Stimulated activated CD4-positive, alpha-beta T cell treated with anti-CD3 and anti-CD28 coated beads, Interleukin-4, amount 100 ng/mL, for 1 hour (primary cell): Measurements from ENCODE around the gene KRT78.

Experiments
- DNase-seq: peaks from one replicate; pipeline ENCODE4 v3.0.0-alpha.2; 2020

KRT78 gene

DNA sequence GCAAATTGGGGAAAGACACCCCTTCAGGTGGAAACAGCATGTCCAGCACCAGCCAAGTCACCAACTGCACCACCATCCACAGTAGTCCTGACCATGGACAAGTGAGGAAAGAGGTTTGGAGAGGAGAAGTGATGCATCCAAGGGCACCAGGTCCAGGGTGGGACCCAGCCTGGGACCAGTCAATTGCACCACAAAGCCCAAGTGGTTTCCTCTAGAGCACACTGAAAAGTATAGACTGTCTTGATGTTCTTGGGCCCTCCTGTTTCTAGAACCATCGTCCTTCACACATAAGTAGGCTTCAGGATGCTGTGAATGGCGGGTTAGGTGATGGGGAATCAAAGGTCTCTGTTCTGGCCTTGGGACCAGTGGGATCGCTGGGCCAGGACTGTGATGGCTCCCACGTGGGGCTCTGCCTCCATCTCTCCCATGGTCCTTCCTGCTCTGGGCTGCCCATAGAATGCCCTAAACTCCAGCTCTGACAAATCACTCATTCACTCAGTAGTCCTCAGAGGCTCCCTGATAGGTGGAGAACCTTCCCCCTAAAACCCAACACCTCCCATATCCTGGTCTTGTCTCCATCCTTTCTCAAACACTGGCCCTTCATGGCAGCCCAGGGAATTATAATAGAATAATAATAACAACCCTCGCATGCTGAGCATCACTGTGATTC is 23.9 kb downstream of the KRT78 start:
- no peak for DNase-seq

DNA sequence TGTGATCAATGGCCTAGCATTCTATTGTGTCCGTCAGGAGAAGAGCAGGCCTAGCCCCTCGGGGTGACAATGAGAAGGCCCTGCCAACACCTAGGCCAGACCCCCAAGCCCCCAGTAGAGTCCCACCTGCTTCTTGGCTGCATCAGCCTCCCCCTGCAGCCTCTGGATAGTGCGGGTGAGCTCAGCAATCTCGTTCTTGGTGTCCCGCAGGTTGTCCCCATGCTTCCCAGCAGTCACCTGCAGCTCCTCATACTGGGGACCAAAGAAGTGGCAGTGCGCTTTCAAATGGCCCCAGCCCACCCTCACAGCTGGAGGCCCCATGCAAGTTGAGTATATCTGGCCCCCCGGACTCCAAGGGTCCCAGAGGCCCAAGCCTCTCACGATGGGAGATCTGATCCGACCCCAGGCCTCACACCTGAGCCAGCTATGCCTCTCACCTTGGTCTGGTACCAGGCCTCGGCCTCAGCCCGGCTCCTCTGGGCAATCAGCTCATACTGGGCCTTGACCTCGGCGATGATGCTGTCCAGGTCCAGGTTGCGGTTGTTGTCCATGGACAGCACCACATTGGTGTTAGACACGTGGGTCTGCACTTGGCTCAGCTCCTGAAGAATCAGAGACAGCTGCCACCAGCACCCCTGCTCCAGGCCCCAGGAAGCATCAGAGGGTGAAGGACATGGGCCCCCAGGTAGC is 24.9 kb downstream of the KRT78 start:
- no peak for DNase-seq

DNA sequence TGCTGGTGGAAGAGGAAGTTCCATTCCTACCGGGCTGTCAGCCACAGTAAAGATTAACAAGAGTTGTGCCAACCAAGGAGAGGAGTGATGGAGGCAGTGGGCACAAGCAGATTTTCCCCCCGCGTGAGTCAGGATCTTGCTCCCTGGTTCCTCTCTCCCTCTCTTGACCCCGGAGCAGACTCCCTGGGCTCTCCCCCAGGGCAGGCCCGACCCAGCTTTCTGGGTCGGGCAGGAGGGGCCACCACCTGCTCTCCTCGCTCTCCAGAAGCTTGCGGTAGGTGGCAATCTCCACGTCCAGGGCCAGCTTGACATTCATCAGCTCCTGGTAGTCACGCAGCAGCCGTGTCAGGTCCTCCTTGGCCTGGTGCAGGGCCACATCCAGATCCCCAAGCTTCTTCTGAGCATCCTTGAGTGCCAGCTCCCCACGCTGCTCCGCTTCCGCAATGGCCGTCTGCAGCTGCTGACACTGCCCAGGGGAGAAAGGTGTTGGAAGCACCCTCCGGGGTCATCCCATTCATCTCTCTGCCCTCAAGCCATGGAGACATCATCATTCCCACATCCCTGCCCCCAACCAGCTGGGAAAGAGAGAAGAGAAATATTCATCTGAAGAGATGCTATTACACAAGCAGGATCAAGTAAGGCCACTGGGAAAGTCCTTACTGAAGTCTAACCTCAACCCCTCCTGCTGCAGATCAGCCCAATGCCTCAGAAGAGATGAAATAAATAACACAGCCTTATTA is 25.9 kb downstream of the KRT78 start:
- no peak for DNase-seq

DNA sequence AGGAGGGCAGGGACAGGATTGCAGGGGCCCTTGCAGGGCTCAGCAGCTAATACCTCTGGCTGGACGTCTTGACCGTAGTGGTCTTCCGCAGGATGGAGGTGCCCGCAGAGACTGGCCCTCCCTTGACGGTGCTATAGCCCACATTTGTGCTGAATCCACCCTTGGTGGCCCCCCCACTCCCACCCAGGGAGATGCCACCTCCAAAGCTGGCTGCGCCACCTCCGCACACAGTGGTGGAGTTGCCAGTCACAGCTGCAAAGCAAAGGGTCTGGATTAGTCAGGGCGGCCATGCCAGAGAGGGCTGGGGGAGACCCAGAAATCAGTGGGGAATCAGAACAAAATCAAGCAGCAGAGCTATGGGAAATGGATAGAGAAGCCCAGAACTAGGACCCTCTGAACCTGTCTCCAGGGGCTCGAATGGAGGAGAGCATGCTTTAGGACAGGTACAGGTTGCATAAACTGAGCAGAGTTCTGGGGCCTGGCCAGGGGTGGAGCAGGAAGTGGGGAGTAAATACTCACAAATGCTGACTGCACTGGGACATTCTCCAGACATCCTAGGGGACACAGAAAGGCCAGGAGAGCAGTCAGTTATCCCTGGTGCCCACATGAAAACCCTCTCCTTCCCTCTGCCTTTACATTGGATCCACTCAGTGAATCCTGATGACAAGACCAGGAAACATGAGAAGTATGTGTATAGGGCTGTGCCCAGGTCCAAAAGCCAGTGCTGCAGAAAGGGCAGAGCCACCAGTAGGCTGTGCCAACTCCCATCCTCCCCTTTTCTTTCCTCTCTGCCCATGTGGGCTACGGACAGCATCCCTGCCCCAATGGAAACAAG is 26.8 kb downstream of the KRT78 start:
- DNase-seq: no peak

DNA sequence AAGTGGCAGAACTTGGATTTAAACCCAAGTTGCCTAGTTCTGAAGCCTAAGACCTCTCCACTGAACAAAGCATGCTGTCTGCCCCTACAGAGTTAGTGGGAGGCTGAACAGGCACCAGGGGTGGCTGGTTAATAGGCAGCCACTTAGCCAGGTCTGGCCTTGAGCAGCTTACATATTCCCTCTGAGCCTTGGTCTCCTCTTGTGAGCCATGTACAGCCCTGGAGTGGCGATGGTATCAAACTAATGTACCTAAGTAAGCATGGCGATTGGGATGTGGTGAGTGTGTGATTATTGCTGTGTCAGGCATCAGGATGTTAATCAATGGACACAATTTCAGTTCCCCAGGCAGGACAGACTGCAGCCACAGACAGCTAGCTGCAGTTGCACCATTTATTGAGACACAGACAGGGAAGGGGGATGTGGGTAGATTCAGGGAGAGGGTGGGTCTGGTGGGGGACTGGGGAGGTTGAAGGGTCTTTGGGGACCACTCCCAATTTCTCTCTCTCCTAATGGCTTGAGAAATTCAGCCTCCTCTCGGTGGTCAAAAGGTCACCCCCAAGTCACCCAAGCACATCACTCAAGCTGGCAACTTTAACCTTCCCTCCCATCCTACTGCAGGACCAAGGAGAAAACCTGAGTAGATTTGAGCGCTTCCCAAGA is 27.6 kb downstream of the KRT78 start:
- DNase-seq: no peak

DNA sequence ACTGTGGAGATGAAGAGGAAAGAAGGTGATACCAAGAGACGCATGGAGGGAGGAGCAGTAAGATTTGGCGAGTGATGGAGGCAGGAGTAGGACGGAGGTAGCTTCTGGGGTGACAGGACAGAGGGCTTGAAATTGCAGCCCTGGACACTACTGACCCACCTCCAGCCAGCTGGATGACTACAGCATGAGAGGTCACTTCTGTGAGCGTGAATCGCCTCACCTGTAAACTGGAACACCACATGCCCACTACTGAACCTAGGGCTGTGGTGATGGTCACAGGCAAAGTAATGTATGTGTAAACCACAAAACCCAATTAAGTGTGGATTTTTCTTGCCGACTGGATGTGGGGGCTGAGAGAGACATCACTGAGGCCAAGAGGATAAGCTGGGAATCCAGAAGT is 28.3 kb downstream of the KRT78 start:
- no peak for DNase-seq

DNA sequence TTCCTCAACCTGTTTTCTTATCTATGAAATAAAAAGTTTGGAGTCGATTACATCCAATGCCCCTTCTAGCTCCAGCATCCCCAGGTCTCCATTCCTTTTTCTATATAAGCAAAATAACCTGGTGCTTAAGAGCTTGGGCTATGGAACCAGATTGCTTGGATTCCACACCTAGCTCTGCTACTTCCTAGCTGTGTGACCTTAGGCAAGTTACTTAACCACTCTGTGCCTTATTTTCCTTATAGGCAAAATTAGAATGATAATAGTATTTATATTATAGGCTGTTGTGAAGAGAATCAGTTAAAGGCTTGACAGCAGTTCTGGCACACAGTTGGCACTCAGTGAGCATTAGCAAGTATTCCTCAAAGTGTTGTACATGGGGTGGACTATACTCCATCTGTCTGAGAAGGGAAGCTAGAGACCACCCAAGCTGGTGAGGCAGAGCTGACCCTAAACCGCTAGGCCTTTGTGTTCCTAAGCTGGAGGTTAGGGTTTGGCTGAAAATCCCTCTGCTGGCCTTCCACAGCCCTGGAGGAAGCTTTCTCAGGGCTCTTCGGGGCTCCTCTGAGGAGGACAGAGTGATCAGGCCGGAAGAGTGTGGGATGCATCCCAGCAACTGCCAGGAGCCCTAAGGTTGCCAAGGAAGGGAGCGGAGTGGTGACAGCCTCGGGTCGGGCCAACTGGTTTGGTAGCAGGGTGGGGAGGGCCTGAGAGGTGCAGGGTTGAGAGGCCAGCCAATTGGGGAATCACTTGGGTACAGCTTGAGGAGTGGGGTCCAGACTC is 28.9 kb downstream of the KRT78 start:
- DNase-seq: no peak

DNA sequence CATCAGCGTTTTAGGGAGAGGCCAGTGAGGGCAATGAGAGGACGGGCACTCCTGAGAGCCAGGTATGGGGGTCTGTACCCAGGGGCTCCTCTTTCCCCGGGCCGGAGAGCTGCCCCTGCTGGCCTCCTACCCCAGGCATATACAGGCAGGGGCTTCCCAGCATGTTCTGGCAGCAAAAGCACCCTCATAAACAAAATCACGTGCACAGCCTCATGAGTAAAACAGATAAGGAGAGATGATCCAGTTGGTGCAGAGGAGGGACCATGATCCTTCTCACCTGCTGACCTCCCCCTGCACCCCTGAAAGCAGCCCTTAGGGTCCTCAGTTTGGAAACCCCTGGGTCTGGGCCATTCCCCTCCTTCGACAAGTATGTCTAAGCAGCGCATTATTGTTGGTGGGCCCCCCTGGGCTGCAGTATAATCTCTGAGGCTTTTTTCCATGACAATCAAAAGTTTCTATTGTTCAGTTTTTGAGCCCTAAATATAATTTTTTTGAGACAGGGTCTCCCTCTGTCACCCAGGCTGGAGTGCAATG is 29.8 kb downstream of the KRT78 start:
- DNase-seq: no peak

DNA sequence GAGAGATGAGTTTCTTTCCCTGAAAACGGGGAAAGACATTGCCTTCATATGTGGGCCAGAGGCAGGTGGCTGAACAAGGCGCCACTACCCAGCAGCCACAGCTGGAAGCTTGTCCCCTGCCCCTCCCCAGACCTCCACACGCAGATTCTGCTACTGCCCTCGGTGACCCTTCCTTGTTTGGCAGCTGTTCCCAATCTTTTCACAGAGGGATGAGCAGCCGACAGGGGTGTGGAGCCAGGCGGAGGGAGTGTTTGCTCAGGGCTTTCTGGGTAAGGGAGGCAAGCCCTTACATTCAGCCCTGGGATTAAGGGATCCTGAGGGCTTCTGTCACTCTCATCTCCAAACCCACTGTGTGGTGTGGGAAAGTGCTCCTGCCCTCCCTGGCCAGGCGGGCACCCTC is 30.4 kb downstream of the KRT78 start:
- DNase-seq: no peak

DNA sequence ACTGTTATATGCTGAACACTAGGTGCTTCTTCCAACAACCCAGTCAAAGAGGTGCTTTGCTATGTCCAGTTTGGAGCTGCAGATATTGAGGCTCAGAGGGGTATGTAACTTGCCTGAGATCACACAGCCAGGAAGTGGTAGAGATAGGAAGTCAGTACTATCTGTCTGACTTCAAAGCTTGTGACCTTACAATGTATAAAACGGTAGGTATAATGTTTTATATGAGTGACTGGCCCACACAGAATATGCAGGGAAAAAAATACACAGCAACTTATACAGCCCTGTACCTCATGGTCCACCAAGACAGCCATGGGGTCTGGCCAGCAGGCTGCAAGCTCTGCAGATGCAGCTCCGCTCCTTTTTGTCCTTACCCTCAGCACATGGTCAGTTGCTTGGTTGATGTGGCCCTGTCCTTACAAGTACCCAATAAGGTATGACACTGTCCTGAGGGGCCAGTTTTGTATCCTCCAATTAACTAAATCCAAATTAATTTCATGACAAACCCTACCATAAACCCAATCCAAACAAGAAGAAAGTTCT is 31.0 kb downstream of the KRT78 start:
- no peak for DNase-seq

DNA sequence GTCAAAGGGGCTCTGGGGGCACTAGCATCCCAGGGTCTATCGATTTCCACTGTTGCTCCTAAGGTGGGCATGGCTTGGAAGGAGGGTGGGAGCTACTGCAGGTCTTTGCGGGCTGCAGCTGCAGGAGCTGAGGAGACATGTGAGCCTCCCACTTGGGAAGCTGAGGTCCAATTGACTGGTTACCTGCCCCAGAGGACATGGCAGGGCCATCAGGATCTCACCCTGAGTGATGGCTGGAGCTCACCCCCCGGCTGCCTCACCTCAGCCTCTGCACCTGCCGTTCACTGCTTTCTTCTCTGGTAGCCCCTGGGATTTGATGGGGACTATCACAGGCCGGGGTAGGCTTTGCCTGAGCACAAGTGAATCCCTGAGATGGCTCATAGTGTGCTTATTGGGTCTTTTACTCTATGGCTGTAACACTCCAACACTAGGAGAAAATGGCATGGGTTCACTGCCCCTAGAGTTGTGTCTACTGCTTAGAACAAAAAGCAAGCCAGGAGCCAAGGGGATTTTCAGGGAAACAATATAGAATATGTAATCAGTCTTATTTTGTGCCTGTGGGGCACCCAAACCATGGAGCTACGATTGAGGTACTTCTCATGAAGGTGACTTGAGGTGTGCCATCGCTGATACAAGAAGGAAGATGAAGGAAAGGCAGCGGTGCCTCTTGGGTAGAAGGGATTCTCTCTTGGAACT is 31.6 kb downstream of the KRT78 start:
- no peak for DNase-seq

DNA sequence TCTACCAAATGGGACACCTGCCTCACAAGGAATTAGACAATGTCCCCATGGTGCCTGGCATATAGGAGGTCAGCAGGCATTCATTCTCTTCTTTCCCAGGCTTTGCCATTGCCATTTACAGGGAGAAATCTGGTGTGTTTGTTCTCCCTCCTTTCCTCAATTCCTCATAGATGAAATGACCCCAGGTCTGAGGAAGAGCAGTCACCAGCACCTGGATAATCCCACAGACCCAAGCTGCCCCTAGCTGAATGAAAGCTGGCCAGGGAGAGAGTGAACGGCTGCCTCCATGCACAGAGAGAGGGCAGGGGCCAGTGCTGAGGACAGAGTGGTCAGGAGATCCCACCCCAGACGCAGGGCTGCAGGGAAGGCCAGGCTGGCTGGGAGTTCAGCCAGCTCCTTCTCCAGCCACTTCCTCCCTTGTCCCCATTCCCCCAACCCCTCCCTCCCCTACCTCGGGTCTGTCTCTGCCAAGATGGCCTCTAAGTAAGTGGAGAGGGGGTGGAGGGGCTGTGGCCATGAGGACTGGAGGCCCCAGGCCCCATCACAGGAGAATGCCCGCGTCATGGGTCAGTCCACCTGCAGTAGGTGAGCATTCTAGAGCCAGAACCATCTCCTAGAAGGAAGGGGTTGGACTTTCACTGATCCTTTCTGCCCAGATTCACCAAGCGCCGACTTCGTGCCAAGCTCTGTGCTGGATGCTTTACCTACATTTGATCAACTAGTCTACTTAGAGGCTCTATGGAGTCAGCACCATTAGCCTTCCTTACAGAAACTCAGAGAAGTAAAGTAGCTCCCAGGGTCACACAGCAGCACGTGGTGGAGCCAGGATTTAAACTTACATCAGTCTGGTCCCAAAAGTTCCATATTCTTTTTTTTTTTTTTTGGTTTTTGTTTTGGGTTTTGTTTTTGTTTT is 32.9 kb downstream of the KRT78 start:
- DNase-seq: no peak

DNA sequence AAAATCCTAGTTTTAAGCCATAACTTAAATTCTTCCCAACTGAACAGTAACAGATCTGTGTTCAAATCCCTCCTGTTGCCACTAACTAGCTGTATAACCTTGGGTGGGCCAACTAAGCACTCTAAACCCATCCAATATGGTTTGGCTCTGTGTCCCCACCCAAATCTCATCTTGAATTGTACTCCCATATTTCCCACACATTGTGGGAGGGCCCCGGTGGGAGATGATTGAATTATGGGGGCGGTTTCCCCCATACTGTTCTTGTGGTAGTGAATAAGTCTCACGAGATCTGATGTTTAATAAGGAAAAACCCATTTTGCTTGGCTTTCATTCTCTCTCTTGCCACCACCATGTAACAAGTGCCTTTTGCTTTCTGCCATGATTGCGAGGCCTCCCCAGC is 33.6 kb downstream of the KRT78 start:
- DNase-seq: no peak

DNA sequence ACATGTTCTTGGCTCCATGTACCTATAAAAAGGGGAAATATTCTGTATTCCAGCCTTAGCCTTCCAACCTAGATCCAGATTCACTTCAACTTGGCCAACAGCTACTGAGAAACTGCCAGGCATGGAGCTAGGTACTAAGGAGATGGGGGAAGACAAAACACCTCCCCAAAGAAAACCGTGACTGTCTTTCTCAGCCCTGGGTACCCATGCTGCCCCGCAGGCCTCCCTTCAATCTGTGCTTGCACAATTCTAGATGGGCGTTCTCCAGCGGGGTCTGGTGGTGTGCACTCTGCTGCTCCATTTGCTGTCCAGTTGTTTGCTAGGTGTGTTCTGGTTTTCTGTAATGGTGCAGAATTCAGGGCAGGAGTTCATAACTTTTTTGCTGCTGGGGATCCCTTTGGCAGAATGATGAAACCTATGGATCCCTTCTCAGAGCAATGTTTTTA is 34.1 kb downstream of the KRT78 start:
- DNase-seq: no peak

DNA sequence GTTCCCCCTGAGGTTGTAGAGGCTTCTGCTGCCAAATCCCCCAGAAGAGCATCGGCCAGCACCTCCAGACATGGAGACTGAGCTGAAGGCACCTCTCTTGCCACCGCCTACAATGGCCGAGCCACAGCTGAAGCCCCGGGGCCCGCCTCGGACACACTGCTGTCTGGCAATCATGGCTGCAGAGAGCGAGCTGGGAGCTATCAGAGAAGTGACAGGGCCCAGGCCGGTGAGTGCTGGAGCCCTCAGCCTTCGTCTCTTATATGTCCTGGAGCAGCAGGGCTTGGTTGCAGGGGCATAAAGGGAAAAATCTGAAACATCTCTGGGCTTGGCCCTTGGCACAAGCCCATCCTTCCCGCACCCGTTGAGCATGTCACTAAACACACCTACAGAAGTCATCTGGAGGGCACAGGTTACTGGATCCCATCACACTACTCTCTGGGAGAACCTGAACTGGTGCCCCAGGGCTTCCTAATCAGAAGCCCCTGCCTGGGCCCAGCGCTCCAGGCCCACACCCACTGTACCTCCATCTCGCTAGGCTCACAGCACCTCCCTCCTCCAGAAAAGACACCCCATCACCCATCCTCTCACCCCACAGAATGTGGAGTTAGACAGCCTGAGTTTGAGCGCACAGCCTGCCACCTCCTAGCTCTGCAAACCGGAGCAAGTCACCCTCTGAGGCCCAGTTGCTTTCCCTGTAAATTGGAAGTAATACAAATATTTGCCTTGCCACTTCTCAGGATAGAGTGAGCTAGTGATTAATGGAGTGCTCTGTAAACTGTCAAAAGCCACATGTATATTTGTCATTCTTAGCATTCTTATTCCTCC is 34.7 kb downstream of the KRT78 start, which contains the start of gene KRT4:
Gene KRT4 (minus strand): TSS at position 232 of the 825 bp plus-strand sequence. CDS start 58 bp downstream, at position 174.
- DNase-seq: no peak

DNA sequence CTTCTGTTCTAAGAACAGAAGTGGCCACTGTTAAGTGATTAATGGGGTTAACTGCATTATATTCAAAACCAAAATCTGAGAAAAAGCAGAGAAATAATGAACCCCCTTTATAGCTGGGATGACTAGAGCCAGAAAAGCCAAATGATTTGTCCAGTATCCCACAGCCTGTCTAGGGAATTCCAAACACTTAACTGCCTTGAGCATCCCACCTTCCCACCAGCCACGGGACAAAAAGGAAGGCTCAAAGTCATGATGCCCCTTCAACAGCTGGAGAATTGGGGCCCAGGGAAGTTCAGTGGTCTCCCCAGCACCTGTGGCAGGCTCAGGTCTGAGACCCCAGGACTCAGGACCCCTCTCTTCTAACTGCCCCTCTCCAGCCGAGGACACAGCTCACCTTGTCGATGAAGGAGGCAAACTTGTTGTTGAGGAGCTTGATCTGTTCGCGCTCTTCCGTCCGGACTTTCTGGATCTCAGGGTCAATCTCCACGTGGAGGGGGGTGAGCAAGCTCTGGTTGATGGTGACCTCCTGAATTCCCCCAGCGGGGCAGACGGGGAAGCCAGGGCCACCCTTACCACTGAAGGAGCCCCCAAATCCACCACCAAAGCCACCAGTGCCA is 35.5 kb downstream of the KRT78 start:
- DNase-seq: no peak

DNA sequence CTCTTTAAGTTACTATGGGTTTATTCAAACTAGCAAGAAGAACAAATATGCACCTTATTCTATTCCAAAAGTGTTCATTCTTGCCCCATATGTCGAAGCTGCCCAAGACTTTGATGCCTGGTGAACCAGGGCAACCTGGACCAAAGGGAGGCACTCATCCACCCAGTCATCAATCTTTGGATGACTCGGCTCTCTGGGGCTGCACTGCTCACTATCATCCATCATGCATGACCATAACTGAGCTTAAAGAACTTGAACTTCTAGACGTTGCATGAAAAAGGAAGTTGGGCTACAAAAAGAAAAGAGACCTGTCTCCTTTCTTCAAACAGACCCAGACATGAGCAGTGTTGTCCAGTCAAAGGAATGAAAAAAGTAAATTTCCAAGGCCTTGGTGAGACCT is 36.0 kb downstream of the KRT78 start:
- DNase-seq: no peak

DNA sequence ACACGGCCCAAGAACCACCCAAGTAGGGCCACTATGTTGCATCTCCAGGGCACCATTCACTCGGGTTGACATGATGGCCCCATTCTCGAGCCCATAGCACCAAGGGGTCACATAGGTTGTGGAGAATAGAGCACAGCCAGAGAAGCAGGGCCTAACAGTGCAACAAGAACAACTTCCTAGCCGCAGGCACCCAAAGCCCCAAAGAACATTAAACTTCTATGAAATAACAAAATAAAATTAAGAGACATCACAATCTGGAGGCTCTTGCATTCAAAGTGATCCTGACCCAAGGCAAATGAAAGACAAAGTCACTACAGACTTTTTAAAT is 36.8 kb downstream of the KRT78 start:
- DNase-seq: no peak
